Breast epithelium (tissue), 3 donors: ENCODE results near the gene LRRC57.

ENCODE experiments used
- POLR2A ChIP-seq: fragments of 450-650 bp; IDR thresholded peaks from one replicate; pipeline ENCODE4 v1.6.1; 2016; ENCODE audit warnings: antibody characterized with exemption, mild to moderate bottlenecking, moderate library complexity
- POLR2AphosphoS5 ChIP-seq, 3 donors: sonication (generic); formaldehyde crosslinking; IDR thresholded peaks; one replicate each; pipeline ENCODE4 v1.6.1; 2017; ENCODE audit warnings: antibody characterized with exemption in 3 of 3
- TF ChIP-seq, protein P1 (sequence below), 3 donors: fragments of 450-650 bp; IDR thresholded peaks; one replicate each; pipeline ENCODE4 v1.5.1; 2016 to 2017; ENCODE audit warnings: antibody characterized with exemption in 3 of 3, mild to moderate bottlenecking in 3 of 3, moderate library complexity in 3 of 3

DNA sequence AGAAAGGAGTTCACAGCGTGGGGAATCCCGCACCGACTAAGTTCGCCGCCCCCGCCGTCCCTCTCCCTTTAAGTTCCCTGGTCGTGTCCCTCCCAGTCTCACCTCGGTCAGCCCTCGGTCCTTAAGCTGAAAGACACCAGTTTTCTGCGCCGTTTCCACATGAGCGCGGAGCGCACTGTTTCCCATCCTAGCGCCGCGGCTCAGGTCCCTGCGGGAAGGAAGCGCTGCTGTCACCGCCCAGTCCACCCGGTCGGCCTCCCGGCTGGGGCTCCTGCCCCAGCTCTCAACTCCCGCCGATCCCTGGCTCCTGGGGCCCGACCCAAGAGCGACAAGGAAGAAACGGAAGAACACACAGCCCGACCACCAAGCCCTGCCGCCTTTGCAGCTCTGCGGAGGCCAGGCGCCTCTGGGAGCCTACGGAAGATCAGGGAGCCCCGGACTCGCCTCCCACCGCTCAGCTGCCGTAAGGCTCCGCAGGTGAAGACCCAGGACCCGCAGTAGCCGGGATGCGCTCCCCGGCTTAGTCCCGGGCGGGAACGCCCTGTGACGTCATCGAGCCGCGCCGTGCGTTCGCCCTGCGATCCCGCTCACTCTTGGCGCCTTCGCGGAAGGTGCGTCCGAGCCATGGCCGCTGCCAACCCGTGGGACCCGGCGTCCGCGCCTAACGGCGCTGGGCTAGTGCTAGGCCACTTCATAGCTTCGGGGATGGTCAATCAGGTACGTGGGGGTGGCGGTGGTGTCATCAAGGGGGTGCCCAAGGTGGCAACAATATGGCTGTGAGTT is at the start of gene LRRC57, which contains the start of gene HAUS2:
- TF ChIP-seq, protein P1, sequence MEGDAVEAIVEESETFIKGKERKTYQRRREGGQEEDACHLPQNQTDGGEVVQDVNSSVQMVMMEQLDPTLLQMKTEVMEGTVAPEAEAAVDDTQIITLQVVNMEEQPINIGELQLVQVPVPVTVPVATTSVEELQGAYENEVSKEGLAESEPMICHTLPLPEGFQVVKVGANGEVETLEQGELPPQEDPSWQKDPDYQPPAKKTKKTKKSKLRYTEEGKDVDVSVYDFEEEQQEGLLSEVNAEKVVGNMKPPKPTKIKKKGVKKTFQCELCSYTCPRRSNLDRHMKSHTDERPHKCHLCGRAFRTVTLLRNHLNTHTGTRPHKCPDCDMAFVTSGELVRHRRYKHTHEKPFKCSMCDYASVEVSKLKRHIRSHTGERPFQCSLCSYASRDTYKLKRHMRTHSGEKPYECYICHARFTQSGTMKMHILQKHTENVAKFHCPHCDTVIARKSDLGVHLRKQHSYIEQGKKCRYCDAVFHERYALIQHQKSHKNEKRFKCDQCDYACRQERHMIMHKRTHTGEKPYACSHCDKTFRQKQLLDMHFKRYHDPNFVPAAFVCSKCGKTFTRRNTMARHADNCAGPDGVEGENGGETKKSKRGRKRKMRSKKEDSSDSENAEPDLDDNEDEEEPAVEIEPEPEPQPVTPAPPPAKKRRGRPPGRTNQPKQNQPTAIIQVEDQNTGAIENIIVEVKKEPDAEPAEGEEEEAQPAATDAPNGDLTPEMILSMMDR (IDR thresholded peaks at IDR 0.05), result peak in 1 of 3 donors; percentile 31
- TF ChIP-seq POLR2AphosphoS5 (IDR thresholded peaks at IDR 0.05), result peak; percentile 89 to 97 (median 90)
- peak; percentile 92 for TF ChIP-seq POLR2A
